HepG2 (cell line): ENCODE measurements around the gene OXSM. TPM values are rescaled to one million over a fixed set of nuclear protein-coding genes. Genes with fewer than 3 reads are reported as not detected.

Experiments
- KLF16 ChIP-seq, 2 experiments: sonication (generic) in 1 of 2; formaldehyde crosslinking in 1 of 2; IDR thresholded peaks; 2 replicates each; pipeline versions ENCODE4 v1.6.1 to v1.8.0; 2016 to 2023; ENCODE audit warnings: missing genetic modification reagents in 2 of 2, missing compliant biosample characterization in 1 of 2
- NRL ChIP-seq: sonication (generic); formaldehyde crosslinking; IDR thresholded peaks from 2 replicates; pipeline ENCODE4 v1.5.0; 2020; ENCODE audit warnings: missing genetic modification reagents, mild to moderate bottlenecking, moderate library complexity, borderline replicate concordance
- POLR2AphosphoS5 ChIP-seq: IDR thresholded peaks from 2 replicates; pipeline ENCODE4 v1.6.1; 2012; ENCODE audit warnings: low read depth, low read length
- RBFOX2 ChIP-seq: fragments of 200-400 bp; formaldehyde crosslinking; IDR thresholded peaks from 2 replicates; pipeline ENCODE4 v1.6.1; 2017; ENCODE audit warnings: low read depth, mild to moderate bottlenecking, low read length
- ZFP91 ChIP-seq: sonication (generic); formaldehyde crosslinking; IDR thresholded peaks from 2 replicates; pipeline ENCODE4 v1.9.0; 2022; ENCODE audit warnings: missing genetic modification reagents, mild to moderate bottlenecking, borderline replicate concordance
- ZFX ChIP-seq: sonication (generic); formaldehyde crosslinking; IDR thresholded peaks from 2 replicates; pipeline ENCODE4 v1.4.0; 2020; ENCODE audit warnings: mild to moderate bottlenecking, low read depth, missing genetic modification reagents, moderate library complexity
- ZKSCAN8 ChIP-seq: IDR thresholded peaks from 2 replicates; pipeline ENCODE4 v1.6.1; 2016; ENCODE audit warnings: borderline replicate concordance, missing genetic modification reagents, missing compliant biosample characterization
- ZNF430 ChIP-seq: sonication (generic); formaldehyde crosslinking; IDR thresholded peaks from 2 replicates; pipeline ENCODE4 v1.9.0; 2021; ENCODE audit warnings: mild to moderate bottlenecking, missing genetic modification reagents
- ZNF619 ChIP-seq: sonication (generic); formaldehyde crosslinking; IDR thresholded peaks from 2 replicates; pipeline ENCODE4 v1.4.0; 2020; ENCODE audit warnings: mild to moderate bottlenecking, missing genetic modification reagents
- ZNF687 ChIP-seq: sonication (generic); formaldehyde crosslinking; IDR thresholded peaks from 2 replicates; pipeline ENCODE4 v1.5.1; 2020; ENCODE audit warnings: mild to moderate bottlenecking, missing genetic modification reagents, moderate library complexity
- ZNF879 ChIP-seq: sonication (generic); formaldehyde crosslinking; IDR thresholded peaks from 2 replicates; pipeline ENCODE4 v1.8.1; 2023; ENCODE audit warnings: missing genetic modification reagents
- polyA plus RNA-seq, 8 experiments: library from polyadenylated mRNA; depleted of rRNA in 3 of 8; stranded (reverse) in 7 of 8; unstranded in 1 of 8; fragments of >200 nt; fragmentation: Illumina TruSeq in 4 of 8; extraction: Trizol in 4 of 8; gene quantifications; 2 replicates each; pipeline versions ENCODE4 v1.2.1 to v1.2.3, GENCODE V29; 2011 to 2016; ENCODE audit warnings: low read depth in 4 of 8, missing spikeins in 1 of 8, mixed read lengths in 1 of 8; ENCODE audit not compliant: insufficient read depth in 1 of 8
- total RNA-seq, 5 experiments: library from RNA; depleted of rRNA; stranded (reverse); fragments of >200 nt; fragmentation: Illumina TruSeq; extraction: Trizol; gene quantifications; 2 replicates each; pipeline ENCODE4 v1.2.3, GENCODE V29; 2016; ENCODE audit warnings: low read depth in 1 of 5
- TF ChIP-seq, protein P1 (sequence below): sonication (generic); formaldehyde crosslinking; IDR thresholded peaks from 2 replicates; pipeline ENCODE4 v1.4.0; 2020; ENCODE audit warnings: missing genetic modification reagents
- TF ChIP-seq, protein P2 (sequence below): IDR thresholded peaks from 2 replicates; pipeline ENCODE4 v1.6.1; 2012; ENCODE audit warnings: inconsistent platforms
- TF ChIP-seq, protein P3 (sequence below): sonication (generic); formaldehyde crosslinking; IDR thresholded peaks from 2 replicates; pipeline ENCODE4 v1.4.0; 2020; ENCODE audit warnings: missing genetic modification reagents

The OXSM gene
- total and polyA plus RNA-seq, 2 of the 13 experiments (the other 11 are each of a cell fraction or from before 2014, with no cell fraction given), result 18.2 to 34.4 TPM

- peak; percentile 31 for TF ChIP-seq ZNF687 (CRISPR knock-in tag)
- TF ChIP-seq ZNF430 (CRISPR knock-in tag), result no peak
- TF ChIP-seq KLF16 (CRISPR knock-in tag; IDR thresholded peaks at IDR 0.05), result no peak
- 0 out of 2 replicates have a peak, but pooled peaks have one; percentile 5 for TF ChIP-seq ZNF619 (CRISPR knock-in tag)
- TF ChIP-seq RBFOX2, result 0 out of 2 replicates have a peak, but pooled peaks have one; percentile 10
- TF ChIP-seq, protein P1, sequence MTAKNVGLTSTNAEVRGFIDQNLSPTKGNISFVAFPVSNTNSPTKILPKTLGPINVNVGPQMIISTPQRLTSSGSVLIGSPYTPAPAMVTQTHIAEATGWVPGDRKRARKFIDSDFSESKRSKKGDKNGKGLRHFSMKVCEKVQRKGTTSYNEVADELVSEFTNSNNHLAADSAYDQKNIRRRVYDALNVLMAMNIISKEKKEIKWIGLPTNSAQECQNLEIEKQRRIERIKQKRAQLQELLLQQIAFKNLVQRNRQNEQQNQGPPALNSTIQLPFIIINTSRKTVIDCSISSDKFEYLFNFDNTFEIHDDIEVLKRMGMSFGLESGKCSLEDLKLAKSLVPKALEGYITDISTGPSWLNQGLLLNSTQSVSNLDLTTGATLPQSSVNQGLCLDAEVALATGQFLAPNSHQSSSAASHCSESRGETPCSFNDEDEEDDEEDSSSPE (CRISPR knock-in tag), result 0 out of 2 replicates have a peak, but pooled peaks have one; percentile 13
- TF ChIP-seq, protein P2, sequence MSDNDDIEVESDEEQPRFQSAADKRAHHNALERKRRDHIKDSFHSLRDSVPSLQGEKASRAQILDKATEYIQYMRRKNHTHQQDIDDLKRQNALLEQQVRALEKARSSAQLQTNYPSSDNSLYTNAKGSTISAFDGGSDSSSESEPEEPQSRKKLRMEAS, result peak; percentile 36; the same call in 1 of the 2 replicates
- no peak for TF ChIP-seq ZKSCAN8 (CRISPR knock-in tag)
- 0 out of 2 replicates have a peak, but pooled peaks have one; percentile 8 for TF ChIP-seq ZNF879 (CRISPR knock-in tag)
- 0 out of 2 replicates have a peak, but pooled peaks have one; percentile 39 for TF ChIP-seq POLR2AphosphoS5
- TF ChIP-seq ZFP91 (CRISPR knock-in tag), result 0 out of 2 replicates have a peak, but pooled peaks have one; percentile 5
- 0 out of 2 replicates have a peak, but pooled peaks have one; percentile 6 for TF ChIP-seq NRL (CRISPR knock-in tag)
- TF ChIP-seq, protein P3, sequence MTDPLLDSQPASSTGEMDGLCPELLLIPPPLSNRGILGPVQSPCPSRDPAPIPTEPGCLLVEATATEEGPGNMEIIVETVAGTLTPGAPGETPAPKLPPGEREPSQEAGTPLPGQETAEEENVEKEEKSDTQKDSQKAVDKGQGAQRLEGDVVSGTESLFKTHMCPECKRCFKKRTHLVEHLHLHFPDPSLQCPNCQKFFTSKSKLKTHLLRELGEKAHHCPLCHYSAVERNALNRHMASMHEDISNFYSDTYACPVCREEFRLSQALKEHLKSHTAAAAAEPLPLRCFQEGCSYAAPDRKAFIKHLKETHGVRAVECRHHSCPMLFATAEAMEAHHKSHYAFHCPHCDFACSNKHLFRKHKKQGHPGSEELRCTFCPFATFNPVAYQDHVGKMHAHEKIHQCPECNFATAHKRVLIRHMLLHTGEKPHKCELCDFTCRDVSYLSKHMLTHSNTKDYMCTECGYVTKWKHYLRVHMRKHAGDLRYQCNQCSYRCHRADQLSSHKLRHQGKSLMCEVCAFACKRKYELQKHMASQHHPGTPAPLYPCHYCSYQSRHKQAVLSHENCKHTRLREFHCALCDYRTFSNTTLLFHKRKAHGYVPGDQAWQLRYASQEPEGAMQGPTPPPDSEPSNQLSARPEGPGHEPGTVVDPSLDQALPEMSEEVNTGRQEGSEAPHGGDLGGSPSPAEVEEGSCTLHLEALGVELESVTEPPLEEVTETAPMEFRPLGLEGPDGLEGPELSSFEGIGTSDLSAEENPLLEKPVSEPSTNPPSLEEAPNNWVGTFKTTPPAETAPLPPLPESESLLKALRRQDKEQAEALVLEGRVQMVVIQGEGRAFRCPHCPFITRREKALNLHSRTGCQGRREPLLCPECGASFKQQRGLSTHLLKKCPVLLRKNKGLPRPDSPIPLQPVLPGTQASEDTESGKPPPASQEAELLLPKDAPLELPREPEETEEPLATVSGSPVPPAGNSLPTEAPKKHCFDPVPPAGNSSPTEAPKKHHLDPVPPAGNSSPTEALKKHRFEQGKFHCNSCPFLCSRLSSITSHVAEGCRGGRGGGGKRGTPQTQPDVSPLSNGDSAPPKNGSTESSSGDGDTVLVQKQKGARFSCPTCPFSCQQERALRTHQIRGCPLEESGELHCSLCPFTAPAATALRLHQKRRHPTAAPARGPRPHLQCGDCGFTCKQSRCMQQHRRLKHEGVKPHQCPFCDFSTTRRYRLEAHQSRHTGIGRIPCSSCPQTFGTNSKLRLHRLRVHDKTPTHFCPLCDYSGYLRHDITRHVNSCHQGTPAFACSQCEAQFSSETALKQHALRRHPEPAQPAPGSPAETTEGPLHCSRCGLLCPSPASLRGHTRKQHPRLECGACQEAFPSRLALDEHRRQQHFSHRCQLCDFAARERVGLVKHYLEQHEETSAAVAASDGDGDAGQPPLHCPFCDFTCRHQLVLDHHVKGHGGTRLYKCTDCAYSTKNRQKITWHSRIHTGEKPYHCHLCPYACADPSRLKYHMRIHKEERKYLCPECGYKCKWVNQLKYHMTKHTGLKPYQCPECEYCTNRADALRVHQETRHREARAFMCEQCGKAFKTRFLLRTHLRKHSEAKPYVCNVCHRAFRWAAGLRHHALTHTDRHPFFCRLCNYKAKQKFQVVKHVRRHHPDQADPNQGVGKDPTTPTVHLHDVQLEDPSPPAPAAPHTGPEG (CRISPR knock-in tag), result no peak
- TF ChIP-seq ZFX (CRISPR knock-in tag), result peak; percentile 66
Measured at GRCh38 chr3:25783661-25784512, 6.0 kb upstream of the OXSM start (continued).
